Activated CD4-positive, alpha-beta T cell treated with anti-CD3 and anti-CD28 coated beads, Interleukin-2, amount 10 ng/mL, durations not matched to agents 7 days and 5 days (primary cell): ENCODE results near the gene IQSEC2. TPM values are rescaled to one million over a fixed set of nuclear protein-coding genes. Genes with fewer than 3 reads are reported as not detected.

Source experiments
- CTCF ChIA-PET: fragments of 350-600 bp; sonication (Branson Sonifier 250); formaldehyde crosslinking; loops from one replicate; lab custom pipeline; 2021; ENCODE audit warnings: antibody characterized with exemption; lab: Charles Lee
- POLR2A ChIA-PET: fragments of 350-600 bp; sonication (Branson Sonifier 250); formaldehyde crosslinking; loops from one replicate; lab custom pipeline; 2021; ENCODE audit warnings: antibody characterized with exemption; lab: Charles Lee
- DNase-seq: peaks from one replicate; pipeline ENCODE4 v3.0.0-alpha.2; 2020
- H3K27ac Mint-ChIP-seq: one replicate; pipeline ENCODE4 v1.8.0; 2021; ENCODE audit warnings: mild to moderate bottlenecking, moderate library complexity, mixed read lengths
- H3K27me3 Mint-ChIP-seq: one replicate; pipeline ENCODE4 v1.8.0; 2021; ENCODE audit warnings: mixed read lengths
- H3K36me3 Mint-ChIP-seq: one replicate; pipeline ENCODE4 v1.8.0; 2021; ENCODE audit warnings: low read depth, mixed read lengths
- H3K4me1 Mint-ChIP-seq: one replicate; pipeline ENCODE4 v1.8.0; 2021; ENCODE audit warnings: mixed read lengths
- H3K4me3 Mint-ChIP-seq: one replicate; pipeline ENCODE4 v1.8.0; 2021; ENCODE audit warnings: mild to moderate bottlenecking, moderate library complexity, mixed read lengths
- H3K9me3 Mint-ChIP-seq: one replicate; pipeline ENCODE4 v1.8.0; 2021; ENCODE audit warnings: mixed read lengths
- total RNA-seq, 2 experiments: library from RNA; stranded (reverse); gene quantifications; one replicate each; pipeline ENCODE4 v1.2.3, GENCODE V29; 2021

Gene IQSEC2
- total RNA-seq, 2 experiments from 2014 or later, result 0.10 to 0.12 TPM

- H3K36me3 Mint-ChIP-seq, result no peaks in the 10 kb centered on the region
- H3K27ac Mint-ChIP-seq, result peak overlapping the region; percentile 62
- no peaks in the 10 kb centered on the region for H3K27me3 Mint-ChIP-seq
- H3K4me1 Mint-ChIP-seq, result peaks cover 9% of the 10 kb centered on the region
- ChIA-PET CTCF (no interaction called here), POLR2A (no interaction called here)
- DNase-seq, result peak; percentile 15
- H3K9me3 Mint-ChIP-seq, result no peaks in the 10 kb centered on the region
- H3K4me3 Mint-ChIP-seq, result no peak overlapping the region
These were observed 1.8 kb downstream of the IQSEC2 start for GRCh38 chrX:53279296-53280237.

GRCh38 chrX:53272808-53273337, 8.5 kb downstream of the IQSEC2 start:
- Mint-ChIP-seq H3K36me3 (no peaks in the 10 kb centered on the region), H3K9me3 (no peaks in the 10 kb centered on the region), H3K4me1 (no peaks in the 10 kb centered on the region), H3K27ac (no peak overlapping the region), H3K4me3 (no peak overlapping the region), H3K27me3 (no peaks in the 10 kb centered on the region)
- CTCF ChIA-PET, result no interaction called here
- no peak for DNase-seq
- POLR2A ChIA-PET, result no interaction called here

- H3K36me3 Mint-ChIP-seq, result no peaks in the 10 kb centered on the region
- ChIA-PET CTCF (interaction anchor here (0.6 kb wide), 1 partner anchor 173 kb away, joined by 3 read pairs; no protein-coding TSS in a partner anchor), POLR2A (no interaction called here)
These were observed 11.8 kb downstream of the IQSEC2 start for GRCh38 chrX:53269536-53270107.

GRCh38 chrX:53268173-53268572, 13.2 kb downstream of the IQSEC2 start:
- H3K9me3 Mint-ChIP-seq, result no peaks in the 10 kb centered on the region
- POLR2A ChIA-PET, result no interaction called here

More at GRCh38 chrX:53269536-53270107, 11.8 kb downstream of the IQSEC2 start:
- Mint-ChIP-seq H3K27ac (no peak overlapping the region), H3K9me3 (no peaks in the 10 kb centered on the region), H3K4me1 (no peaks in the 10 kb centered on the region), H3K4me3 (no peak overlapping the region), H3K27me3 (no peaks in the 10 kb centered on the region)
- DNase-seq, result no peak

GRCh38 chrX:53266914-53267313, 14.5 kb downstream of the IQSEC2 start:
- H3K9me3 Mint-ChIP-seq, result no peaks in the 10 kb centered on the region
- CTCF ChIA-PET, result interaction anchor here (1.6 kb wide), 1 partner anchor 21 kb away, joined by 5 read pairs; no protein-coding TSS in a partner anchor
- no peak overlapping the region for H3K4me3 Mint-ChIP-seq
- peaks cover 25% of the 10 kb centered on the region for H3K4me1 Mint-ChIP-seq
- no peak overlapping the region for H3K27ac Mint-ChIP-seq
- no peaks in the 10 kb centered on the region for H3K36me3 Mint-ChIP-seq
- POLR2A ChIA-PET, result no interaction called here
- no peaks in the 10 kb centered on the region for H3K27me3 Mint-ChIP-seq
- no peak for DNase-seq

More at GRCh38 chrX:53268173-53268572, 13.2 kb downstream of the IQSEC2 start:
- Mint-ChIP-seq H3K36me3 (no peaks in the 10 kb centered on the region), H3K27me3 (no peaks in the 10 kb centered on the region), H3K27ac (no peak overlapping the region), H3K4me3 (no peak overlapping the region), H3K4me1 (peaks cover 12% of the 10 kb centered on the region)
- CTCF ChIA-PET, result interaction anchor here (1.6 kb wide), 1 partner anchor 19 kb away, joined by 5 read pairs; no protein-coding TSS in a partner anchor
- no peak for DNase-seq

- ChIA-PET POLR2A (no interaction called here), CTCF (no interaction called here)
- DNase-seq, result no peak
- Mint-ChIP-seq H3K4me1 (peaks cover 32% of the 10 kb centered on the region), H3K4me3 (no peak overlapping the region), H3K9me3 (no peaks in the 10 kb centered on the region), H3K27ac (no peak overlapping the region), H3K36me3 (no peaks in the 10 kb centered on the region), H3K27me3 (peaks cover 3% of the 10 kb centered on the region)
These were observed 15.4 kb downstream of the IQSEC2 start for GRCh38 chrX:53265771-53266574.

- Mint-ChIP-seq H3K4me1 (peaks cover 36% of the 10 kb centered on the region), H3K36me3 (no peaks in the 10 kb centered on the region), H3K4me3 (no peak overlapping the region), H3K27me3 (peaks cover 10% of the 10 kb centered on the region), H3K9me3 (no peaks in the 10 kb centered on the region), H3K27ac (no peak overlapping the region)
- ChIA-PET POLR2A (no interaction called here), CTCF (interaction anchor here (1.1 kb wide), 1 partner anchor 11 kb away, joined by 4 read pairs; no protein-coding TSS in a partner anchor)
- DNase-seq, result peak; percentile 15
These were observed 17.7 kb downstream of the IQSEC2 start for GRCh38 chrX:53263597-53264094.

- peaks cover 10% of the 10 kb centered on the region for H3K27me3 Mint-ChIP-seq
- DNase-seq, result peak; percentile 19
- H3K9me3 Mint-ChIP-seq, result no peaks in the 10 kb centered on the region
- H3K4me3 Mint-ChIP-seq, result no peak overlapping the region
- peak overlapping the region; percentile 33 for H3K27ac Mint-ChIP-seq
- CTCF ChIA-PET, result interaction anchor here (1.1 kb wide), 1 partner anchor 10 kb away, joined by 4 read pairs; no protein-coding TSS in a partner anchor
- H3K4me1 Mint-ChIP-seq, result peaks cover 36% of the 10 kb centered on the region
- POLR2A ChIA-PET, result no interaction called here
- H3K36me3 Mint-ChIP-seq, result no peaks in the 10 kb centered on the region
These were observed 18.4 kb downstream of the IQSEC2 start for GRCh38 chrX:53262918-53263394.

GRCh38 chrX:53262189-53262917, 19.0 kb downstream of the IQSEC2 start:
- ChIA-PET CTCF (interaction anchor here (1.1 kb wide), 1 partner anchor 10 kb away, joined by 4 read pairs; no protein-coding TSS in a partner anchor), POLR2A (no interaction called here)
- H3K4me1 Mint-ChIP-seq, result peaks cover 36% of the 10 kb centered on the region
- DNase-seq, result no peak
- H3K36me3 Mint-ChIP-seq, result no peaks in the 10 kb centered on the region
- H3K9me3 Mint-ChIP-seq, result no peaks in the 10 kb centered on the region
- peaks cover 10% of the 10 kb centered on the region for H3K27me3 Mint-ChIP-seq
- H3K27ac Mint-ChIP-seq, result no peak overlapping the region
- no peak overlapping the region for H3K4me3 Mint-ChIP-seq

GRCh38 chrX:53261355-53261972, 19.9 kb downstream of the IQSEC2 start:
- peaks cover 36% of the 10 kb centered on the region for H3K4me1 Mint-ChIP-seq
- DNase-seq, result peak; percentile 16
- H3K4me3 Mint-ChIP-seq, result no peak overlapping the region
- ChIA-PET POLR2A (no interaction called here), CTCF (no interaction called here)
- H3K27me3 Mint-ChIP-seq, result peaks cover 10% of the 10 kb centered on the region
- no peaks in the 10 kb centered on the region for H3K9me3 Mint-ChIP-seq
- H3K36me3 Mint-ChIP-seq, result no peaks in the 10 kb centered on the region
- no peak overlapping the region for H3K27ac Mint-ChIP-seq

GRCh38 chrX:53260836-53261235, 20.5 kb downstream of the IQSEC2 start:
- Mint-ChIP-seq H3K4me3 (no peak overlapping the region), H3K4me1 (peaks cover 36% of the 10 kb centered on the region)

More at GRCh38 chrX:53260836-53261235, 20.5 kb downstream of the IQSEC2 start:
- ChIA-PET POLR2A (no interaction called here), CTCF (no interaction called here)
- H3K27ac Mint-ChIP-seq, result no peak overlapping the region
- H3K36me3 Mint-ChIP-seq, result no peaks in the 10 kb centered on the region
- H3K27me3 Mint-ChIP-seq, result peaks cover 10% of the 10 kb centered on the region
- H3K9me3 Mint-ChIP-seq, result no peaks in the 10 kb centered on the region
- no peak for DNase-seq
